HEK293 (cell line): ENCODE data around the gene YPEL5.

Experiments
- ATF2 ChIP-seq: fragments of 450-650 bp; formaldehyde crosslinking; IDR thresholded peaks from 2 replicates; pipeline ENCODE4 v1.5.1; 2016; ENCODE audit warnings: missing biosample characterization, missing genetic modification characterization, low read depth
- BCL11B ChIP-seq: fragments of 450-650 bp; formaldehyde crosslinking; IDR thresholded peaks from 2 replicates; pipeline ENCODE4 v1.5.1; 2016; ENCODE audit warnings: low read depth, missing biosample characterization, missing genetic modification characterization
- IKZF3 ChIP-seq: fragments of 450-650 bp; IDR thresholded peaks from 2 replicates; pipeline ENCODE4 v1.5.0; 2018; ENCODE audit warnings: missing biosample characterization, mild to moderate bottlenecking, missing genetic modification characterization, moderate library complexity
- KLF16 ChIP-seq: fragments of 450-650 bp; formaldehyde crosslinking; IDR thresholded peaks from 2 replicates; pipeline ENCODE4 v1.5.1; 2017; ENCODE audit warnings: missing biosample characterization, missing genetic modification characterization
- KLF9 ChIP-seq: fragments of 450-650 bp; formaldehyde crosslinking; IDR thresholded peaks from 2 replicates; pipeline ENCODE4 v1.5.1; 2016; ENCODE audit warnings: missing biosample characterization, missing genetic modification characterization, low read depth
- PRDM1 ChIP-seq: fragments of 450-650 bp; formaldehyde crosslinking; IDR thresholded peaks from 2 replicates; pipeline ENCODE4; 2016; ENCODE audit warnings: missing biosample characterization, missing genetic modification characterization
- SCRT1 ChIP-seq: fragments of 450-650 bp; formaldehyde crosslinking; IDR thresholded peaks from 2 replicates; pipeline ENCODE4 v1.5.1; 2016; ENCODE audit warnings: missing biosample characterization, missing genetic modification characterization, borderline replicate concordance
- SP7 ChIP-seq: fragments of 450-650 bp; formaldehyde crosslinking; IDR thresholded peaks from 2 replicates; pipeline ENCODE4 v1.5.1; 2016; ENCODE audit warnings: missing biosample characterization, missing genetic modification characterization
- ZFP41 ChIP-seq: fragments of 450-650 bp; formaldehyde crosslinking; IDR thresholded peaks from 2 replicates; pipeline ENCODE4 v1.5.1; 2016; ENCODE audit warnings: missing biosample characterization, missing genetic modification characterization, borderline replicate concordance
- ZIC2 ChIP-seq: fragments of 450-650 bp; formaldehyde crosslinking; IDR thresholded peaks from 2 replicates; pipeline ENCODE4 v1.5.1; 2016; ENCODE audit warnings: missing biosample characterization, missing genetic modification characterization
- ZNF148 ChIP-seq: fragments of 450-650 bp; formaldehyde crosslinking; IDR thresholded peaks from 2 replicates; pipeline ENCODE4 v1.5.0; 2017; ENCODE audit warnings: missing biosample characterization, missing genetic modification characterization, borderline replicate concordance
- ZNF157 ChIP-seq: fragments of 450-650 bp; formaldehyde crosslinking; IDR thresholded peaks from 2 replicates; pipeline ENCODE4 v1.5.1; 2016; ENCODE audit warnings: missing biosample characterization, missing genetic modification characterization
- ZNF184 ChIP-seq: fragments of 450-650 bp; IDR thresholded peaks from 2 replicates; pipeline ENCODE4 v1.5.1; 2018; ENCODE audit warnings: missing biosample characterization, mild to moderate bottlenecking, missing genetic modification characterization
- ZNF202 ChIP-seq: fragments of 450-650 bp; formaldehyde crosslinking; IDR thresholded peaks from 2 replicates; pipeline ENCODE4 v1.5.1; 2016; ENCODE audit warnings: missing biosample characterization, missing genetic modification characterization, borderline replicate concordance
- ZNF324 ChIP-seq: fragments of 450-650 bp; formaldehyde crosslinking; IDR thresholded peaks from 2 replicates; pipeline ENCODE4 v1.5.1; 2016; ENCODE audit warnings: missing biosample characterization, missing genetic modification characterization
- ZNF350 ChIP-seq: fragments of 450-650 bp; formaldehyde crosslinking; IDR thresholded peaks from 2 replicates; pipeline ENCODE4 v1.5.0; 2017; ENCODE audit warnings: missing biosample characterization, mild to moderate bottlenecking, missing genetic modification characterization
- ZNF404 ChIP-seq: fragments of 450-650 bp; formaldehyde crosslinking; IDR thresholded peaks from 2 replicates; pipeline ENCODE4 v1.5.1; 2017; ENCODE audit warnings: missing biosample characterization, missing genetic modification characterization
- ZNF426 ChIP-seq: fragments of 450-650 bp; formaldehyde crosslinking; IDR thresholded peaks from 2 replicates; pipeline ENCODE4 v1.5.1; 2017; ENCODE audit warnings: missing biosample characterization, missing genetic modification characterization, mild to moderate bottlenecking, inconsistent platforms, moderate library complexity
- ZNF792 ChIP-seq: fragments of 450-650 bp; formaldehyde crosslinking; IDR thresholded peaks from 2 replicates; pipeline ENCODE4 v1.5.1; 2016; ENCODE audit warnings: missing biosample characterization, missing genetic modification characterization
- ZSCAN23 ChIP-seq: fragments of 450-650 bp; formaldehyde crosslinking; IDR thresholded peaks from 2 replicates; pipeline ENCODE4 v1.5.1; 2016; ENCODE audit warnings: missing biosample characterization, missing genetic modification characterization
- TF ChIP-seq, protein P1 (sequence below): fragments of 450-650 bp; formaldehyde crosslinking; conservative IDR thresholded peaks from 2 replicates; pipeline ENCODE4 v1.5.1; 2016; ENCODE audit warnings: low read depth, missing biosample characterization, missing genetic modification characterization
- TF ChIP-seq, protein P2 (sequence below): sonication (generic); formaldehyde crosslinking; IDR thresholded peaks from 2 replicates; pipeline ENCODE4 v1.8.1; 2022; ENCODE audit warnings: mild to moderate bottlenecking, moderate library complexity, missing genetic modification reagents
- TF ChIP-seq, protein P3 (sequence below): fragments of 450-650 bp; formaldehyde crosslinking; IDR thresholded peaks from 2 replicates; pipeline ENCODE4 v1.5.1; 2017; ENCODE audit warnings: missing biosample characterization, missing genetic modification characterization

YPEL5 gene

DNA sequence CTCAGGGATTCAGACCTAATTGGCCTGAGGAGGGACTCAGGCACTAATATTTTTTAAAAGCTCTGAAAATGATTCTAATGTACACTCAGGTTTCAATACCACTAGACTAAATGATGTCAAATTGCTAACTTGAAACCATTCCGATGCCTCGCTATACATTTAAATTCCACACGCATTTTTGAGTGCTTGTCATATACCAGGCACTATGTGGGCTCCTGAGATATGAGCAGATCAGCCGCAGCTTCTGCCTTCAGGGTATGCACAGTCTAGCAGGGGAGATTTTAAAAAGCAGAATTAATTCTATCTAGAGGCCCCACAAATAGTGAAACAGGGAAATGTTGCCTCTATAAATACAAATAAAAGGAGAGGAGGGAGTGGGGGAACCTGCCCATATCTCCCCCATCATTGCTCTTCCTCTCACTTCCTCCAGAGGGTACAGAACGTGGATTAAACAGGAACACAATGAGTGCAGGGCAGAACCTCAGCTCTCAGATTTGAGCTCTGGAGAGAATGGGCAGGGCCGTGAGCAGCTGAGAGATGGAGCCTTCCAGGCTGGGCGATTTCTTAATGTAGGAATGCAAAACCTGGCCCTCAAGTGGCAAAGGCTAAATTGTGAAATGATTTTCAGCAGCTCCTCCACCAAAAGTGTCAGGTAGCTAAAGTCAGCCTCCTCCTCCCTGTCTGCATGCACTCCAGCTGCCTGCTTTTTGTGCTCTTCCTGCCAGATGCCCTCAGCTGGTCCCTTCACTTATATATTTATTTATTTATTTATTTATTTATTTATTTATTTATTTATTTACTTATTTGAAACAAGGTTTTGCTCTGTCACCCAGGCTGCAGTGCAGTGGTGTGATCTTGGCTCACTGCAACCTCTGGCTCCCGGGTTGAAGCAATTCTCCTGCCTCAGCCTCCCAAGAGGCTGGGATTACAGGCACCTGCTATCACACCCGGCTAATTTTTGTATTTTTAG, 59.9 kb downstream of the YPEL5 start (continued):
- no peak for TF ChIP-seq ZNF148
- TF ChIP-seq, protein P1, sequence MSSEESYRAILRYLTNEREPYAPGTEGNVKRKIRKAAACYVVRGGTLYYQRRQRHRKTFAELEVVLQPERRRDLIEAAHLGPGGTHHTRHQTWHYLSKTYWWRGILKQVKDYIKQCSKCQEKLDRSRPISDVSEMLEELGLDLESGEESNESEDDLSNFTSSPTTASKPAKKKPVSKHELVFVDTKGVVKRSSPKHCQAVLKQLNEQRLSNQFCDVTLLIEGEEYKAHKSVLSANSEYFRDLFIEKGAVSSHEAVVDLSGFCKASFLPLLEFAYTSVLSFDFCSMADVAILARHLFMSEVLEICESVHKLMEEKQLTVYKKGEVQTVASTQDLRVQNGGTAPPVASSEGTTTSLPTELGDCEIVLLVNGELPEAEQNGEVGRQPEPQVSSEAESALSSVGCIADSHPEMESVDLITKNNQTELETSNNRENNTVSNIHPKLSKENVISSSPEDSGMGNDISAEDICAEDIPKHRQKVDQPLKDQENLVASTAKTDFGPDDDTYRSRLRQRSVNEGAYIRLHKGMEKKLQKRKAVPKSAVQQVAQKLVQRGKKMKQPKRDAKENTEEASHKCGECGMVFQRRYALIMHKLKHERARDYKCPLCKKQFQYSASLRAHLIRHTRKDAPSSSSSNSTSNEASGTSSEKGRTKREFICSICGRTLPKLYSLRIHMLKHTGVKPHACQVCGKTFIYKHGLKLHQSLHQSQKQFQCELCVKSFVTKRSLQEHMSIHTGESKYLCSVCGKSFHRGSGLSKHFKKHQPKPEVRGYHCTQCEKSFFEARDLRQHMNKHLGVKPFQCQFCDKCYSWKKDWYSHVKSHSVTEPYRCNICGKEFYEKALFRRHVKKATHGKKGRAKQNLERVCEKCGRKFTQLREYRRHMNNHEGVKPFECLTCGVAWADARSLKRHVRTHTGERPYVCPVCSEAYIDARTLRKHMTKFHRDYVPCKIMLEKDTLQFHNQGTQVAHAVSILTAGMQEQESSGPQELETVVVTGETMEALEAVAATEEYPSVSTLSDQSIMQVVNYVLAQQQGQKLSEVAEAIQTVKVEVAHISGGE (tag by site-specific recombination), result peak; percentile 43
- peak; percentile 57 for TF ChIP-seq ZNF426 (tag by site-specific recombination)
- no peak for TF ChIP-seq BCL11B
- no peak for TF ChIP-seq ZNF202
- no peak for TF ChIP-seq ZFP41 (tag by site-specific recombination)
- no peak for TF ChIP-seq SP7
- TF ChIP-seq, protein P2, sequence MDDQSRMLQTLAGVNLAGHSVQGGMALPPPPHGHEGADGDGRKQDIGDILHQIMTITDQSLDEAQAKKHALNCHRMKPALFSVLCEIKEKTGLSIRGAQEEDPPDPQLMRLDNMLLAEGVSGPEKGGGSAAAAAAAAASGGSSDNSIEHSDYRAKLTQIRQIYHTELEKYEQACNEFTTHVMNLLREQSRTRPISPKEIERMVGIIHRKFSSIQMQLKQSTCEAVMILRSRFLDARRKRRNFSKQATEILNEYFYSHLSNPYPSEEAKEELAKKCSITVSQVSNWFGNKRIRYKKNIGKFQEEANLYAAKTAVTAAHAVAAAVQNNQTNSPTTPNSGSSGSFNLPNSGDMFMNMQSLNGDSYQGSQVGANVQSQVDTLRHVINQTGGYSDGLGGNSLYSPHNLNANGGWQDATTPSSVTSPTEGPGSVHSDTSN, result no peak
- no peak for TF ChIP-seq SCRT1 (tag by site-specific recombination)
- no peak for TF ChIP-seq KLF9 (tag by site-specific recombination)
- no peak for TF ChIP-seq KLF16 (tag by site-specific recombination)
- no peak for TF ChIP-seq ZNF404 (tag by site-specific recombination)
- no peak for TF ChIP-seq ZSCAN23
- TF ChIP-seq, protein P3, sequence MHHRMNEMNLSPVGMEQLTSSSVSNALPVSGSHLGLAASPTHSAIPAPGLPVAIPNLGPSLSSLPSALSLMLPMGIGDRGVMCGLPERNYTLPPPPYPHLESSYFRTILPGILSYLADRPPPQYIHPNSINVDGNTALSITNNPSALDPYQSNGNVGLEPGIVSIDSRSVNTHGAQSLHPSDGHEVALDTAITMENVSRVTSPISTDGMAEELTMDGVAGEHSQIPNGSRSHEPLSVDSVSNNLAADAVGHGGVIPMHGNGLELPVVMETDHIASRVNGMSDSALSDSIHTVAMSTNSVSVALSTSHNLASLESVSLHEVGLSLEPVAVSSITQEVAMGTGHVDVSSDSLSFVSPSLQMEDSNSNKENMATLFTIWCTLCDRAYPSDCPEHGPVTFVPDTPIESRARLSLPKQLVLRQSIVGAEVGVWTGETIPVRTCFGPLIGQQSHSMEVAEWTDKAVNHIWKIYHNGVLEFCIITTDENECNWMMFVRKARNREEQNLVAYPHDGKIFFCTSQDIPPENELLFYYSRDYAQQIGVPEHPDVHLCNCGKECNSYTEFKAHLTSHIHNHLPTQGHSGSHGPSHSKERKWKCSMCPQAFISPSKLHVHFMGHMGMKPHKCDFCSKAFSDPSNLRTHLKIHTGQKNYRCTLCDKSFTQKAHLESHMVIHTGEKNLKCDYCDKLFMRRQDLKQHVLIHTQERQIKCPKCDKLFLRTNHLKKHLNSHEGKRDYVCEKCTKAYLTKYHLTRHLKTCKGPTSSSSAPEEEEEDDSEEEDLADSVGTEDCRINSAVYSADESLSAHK, result no peak
- TF ChIP-seq IKZF3 (tag by site-specific recombination), result no peak
- no peak for TF ChIP-seq ZIC2
- TF ChIP-seq ATF2 (tag by site-specific recombination), result no peak
- no peak for TF ChIP-seq PRDM1
- TF ChIP-seq ZNF157 (tag by site-specific recombination), result no peak
- no peak for TF ChIP-seq ZNF184 (tag by site-specific recombination)
- TF ChIP-seq ZNF324 (tag by site-specific recombination), result no peak
- no peak for TF ChIP-seq ZNF350 (tag by site-specific recombination)
- no peak for TF ChIP-seq ZNF792 (tag by site-specific recombination)
